Measurements from ENCODE around the gene GRID1.

DNA sequence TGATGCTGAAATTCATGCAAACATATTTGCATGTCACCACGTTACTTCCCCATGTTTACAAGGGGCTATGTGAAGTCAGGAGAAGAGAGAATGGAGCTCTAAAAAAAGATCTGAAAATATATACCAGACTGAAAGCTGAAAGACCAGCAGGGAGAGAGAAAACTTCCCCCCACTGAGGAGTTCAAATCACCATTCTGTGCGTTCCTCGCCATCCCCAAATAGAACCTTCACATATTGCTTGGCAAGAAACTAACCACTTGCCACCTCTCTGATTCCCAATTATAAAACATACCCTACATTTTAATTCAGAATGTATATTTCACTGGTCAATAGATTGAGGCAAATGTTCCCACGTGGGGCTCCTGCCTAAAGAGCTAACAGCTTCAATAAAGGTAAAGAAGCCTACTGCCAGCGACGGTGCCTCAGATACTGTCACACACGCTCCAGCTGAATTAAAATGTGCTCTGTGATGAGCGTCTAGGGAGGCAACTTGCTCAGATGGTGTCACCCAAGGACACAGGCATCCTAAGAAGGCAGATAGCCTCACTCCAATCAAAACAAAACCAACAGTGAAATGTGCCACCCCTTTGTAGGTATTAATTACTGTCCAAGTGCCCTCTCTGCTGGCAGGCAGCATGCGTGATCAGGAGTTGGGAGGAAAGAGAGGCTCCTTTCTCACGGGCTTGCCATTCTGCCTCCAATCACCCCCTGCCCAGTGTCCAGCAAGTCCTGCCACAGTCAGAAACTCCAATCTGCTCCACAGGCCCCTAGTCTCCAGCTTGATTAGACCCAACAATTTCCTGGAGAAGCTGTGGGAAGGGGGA, 298.2 kb downstream of the GRID1 start:
- TF ChIP-seq, protein P1, sequence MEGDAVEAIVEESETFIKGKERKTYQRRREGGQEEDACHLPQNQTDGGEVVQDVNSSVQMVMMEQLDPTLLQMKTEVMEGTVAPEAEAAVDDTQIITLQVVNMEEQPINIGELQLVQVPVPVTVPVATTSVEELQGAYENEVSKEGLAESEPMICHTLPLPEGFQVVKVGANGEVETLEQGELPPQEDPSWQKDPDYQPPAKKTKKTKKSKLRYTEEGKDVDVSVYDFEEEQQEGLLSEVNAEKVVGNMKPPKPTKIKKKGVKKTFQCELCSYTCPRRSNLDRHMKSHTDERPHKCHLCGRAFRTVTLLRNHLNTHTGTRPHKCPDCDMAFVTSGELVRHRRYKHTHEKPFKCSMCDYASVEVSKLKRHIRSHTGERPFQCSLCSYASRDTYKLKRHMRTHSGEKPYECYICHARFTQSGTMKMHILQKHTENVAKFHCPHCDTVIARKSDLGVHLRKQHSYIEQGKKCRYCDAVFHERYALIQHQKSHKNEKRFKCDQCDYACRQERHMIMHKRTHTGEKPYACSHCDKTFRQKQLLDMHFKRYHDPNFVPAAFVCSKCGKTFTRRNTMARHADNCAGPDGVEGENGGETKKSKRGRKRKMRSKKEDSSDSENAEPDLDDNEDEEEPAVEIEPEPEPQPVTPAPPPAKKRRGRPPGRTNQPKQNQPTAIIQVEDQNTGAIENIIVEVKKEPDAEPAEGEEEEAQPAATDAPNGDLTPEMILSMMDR (IDR thresholded peaks at IDR 0.05): no peak
- TF ChIP-seq ZFX (IDR thresholded peaks at IDR 0.05; ENCODE audit: borderline replicate concordance): no peak

All from 22Rv1 (cell line).